K562 (cell line): ENCODE data around the gene OBSCN. TPM values are rescaled to one million over a fixed set of nuclear protein-coding genes. Genes with fewer than 3 reads are reported as not detected.

Experiments used
- ATF3 ChIP-seq, 2 experiments: fragments of 450-650 bp in 1 of 2; sonication (generic) in 1 of 2; formaldehyde crosslinking in 1 of 2; IDR thresholded peaks in 1 of 2; conservative IDR thresholded peaks in 1 of 2; 2 replicates each; pipeline versions ENCODE4 v1.6.1 to v1.8.1; 2016 to 2023; ENCODE audit warnings: mild to moderate bottlenecking in 2 of 2, moderate library complexity in 2 of 2, inconsistent platforms in 1 of 2, missing genetic modification reagents in 1 of 2
- JUNB ChIP-seq: fragments of 450-650 bp; formaldehyde crosslinking; conservative IDR thresholded peaks from 2 replicates; pipeline ENCODE4 v1.4.0; 2020; ENCODE audit warnings: mild to moderate bottlenecking
- MAFK ChIP-seq: IDR thresholded peaks from 2 replicates; pipeline ENCODE4 v1.6.1; 2011; ENCODE audit warnings: low read length, improper control_type of control experiment
- POLR2G ChIP-seq: fragments of 200-400 bp; formaldehyde crosslinking; IDR thresholded peaks from 2 replicates; pipeline ENCODE4 v1.6.1; 2017; ENCODE audit warnings: low read depth, mild to moderate bottlenecking, antibody characterized with exemption, low read length, moderate library complexity
- RBM15 ChIP-seq: fragments of 200-400 bp; formaldehyde crosslinking; IDR thresholded peaks from 2 replicates; pipeline ENCODE4 v1.6.1; 2018; ENCODE audit warnings: mild to moderate bottlenecking, low read length, moderate library complexity; ENCODE audit not compliant: insufficient read depth
- ZFP91 ChIP-seq: sonication (generic); formaldehyde crosslinking; IDR thresholded peaks from 2 replicates; pipeline ENCODE4 v1.8.0; 2022; ENCODE audit warnings: mild to moderate bottlenecking, missing genetic modification reagents
- ZNF134 ChIP-seq: fragments of 250-450 bp; sonication (Bioruptor Pico); conservative IDR thresholded peaks from 2 replicates; pipeline ENCODE4 v1.4.0; 2020
- ZNF324 ChIP-seq: fragments of 250-450 bp; sonication (Bioruptor Pico); IDR thresholded peaks from 2 replicates; pipeline ENCODE4 v1.4.0; 2020; ENCODE audit warnings: mild to moderate bottlenecking
- ZNF584 ChIP-seq: fragments of 200-800 bp; sonication (Bioruptor generic); IDR thresholded peaks from 2 replicates; pipeline ENCODE4 v1.6.1; 2016; ENCODE audit warnings: low read depth, mild to moderate bottlenecking, missing genetic modification characterization, missing compliant biosample characterization
- polyA plus RNA-seq, 8 experiments: library from polyadenylated mRNA; depleted of rRNA in 4 of 8; stranded (reverse) in 5 of 8; unstranded in 3 of 8; fragments of >200 nt; fragmentation: Nextera tagmentation in 2 of 8; fragmentation: Illumina TruSeq in 1 of 8; extraction: Ambion mirVana in 2 of 8; extraction: Trizol in 1 of 8; gene quantifications; 2 replicates each; pipeline versions ENCODE4 v1.2.1 to v1.2.3, GENCODE V29; 2011 to 2014; ENCODE audit warnings: inconsistent platforms in 1 of 8, missing spikeins in 1 of 8
- total RNA-seq, 7 experiments: library from RNA; depleted of rRNA in 6 of 7; stranded (reverse); fragments of >200 nt in 6 of 7; fragmentation: Illumina TruSeq in 2 of 7; extraction: Trizol in 2 of 7; gene quantifications; 2 replicates each; pipeline versions ENCODE4 v1.2.1 to v1.2.3, GENCODE V29; 2011 to 2021; ENCODE audit warnings: low replicate concordance in 1 of 7
- TF ChIP-seq, protein P1 (sequence below): sonication (generic); formaldehyde crosslinking; IDR thresholded peaks from 2 replicates; pipeline ENCODE4 v1.8.1; 2023; ENCODE audit warnings: mild to moderate bottlenecking, missing genetic modification reagents

OBSCN gene
- total and polyA plus RNA-seq, 9 of the 15 experiments (the other 6 are each of a cell fraction or from before 2014, with no cell fraction given) = 0.18 to 19.7 (median 3.6) TPM

DNA sequence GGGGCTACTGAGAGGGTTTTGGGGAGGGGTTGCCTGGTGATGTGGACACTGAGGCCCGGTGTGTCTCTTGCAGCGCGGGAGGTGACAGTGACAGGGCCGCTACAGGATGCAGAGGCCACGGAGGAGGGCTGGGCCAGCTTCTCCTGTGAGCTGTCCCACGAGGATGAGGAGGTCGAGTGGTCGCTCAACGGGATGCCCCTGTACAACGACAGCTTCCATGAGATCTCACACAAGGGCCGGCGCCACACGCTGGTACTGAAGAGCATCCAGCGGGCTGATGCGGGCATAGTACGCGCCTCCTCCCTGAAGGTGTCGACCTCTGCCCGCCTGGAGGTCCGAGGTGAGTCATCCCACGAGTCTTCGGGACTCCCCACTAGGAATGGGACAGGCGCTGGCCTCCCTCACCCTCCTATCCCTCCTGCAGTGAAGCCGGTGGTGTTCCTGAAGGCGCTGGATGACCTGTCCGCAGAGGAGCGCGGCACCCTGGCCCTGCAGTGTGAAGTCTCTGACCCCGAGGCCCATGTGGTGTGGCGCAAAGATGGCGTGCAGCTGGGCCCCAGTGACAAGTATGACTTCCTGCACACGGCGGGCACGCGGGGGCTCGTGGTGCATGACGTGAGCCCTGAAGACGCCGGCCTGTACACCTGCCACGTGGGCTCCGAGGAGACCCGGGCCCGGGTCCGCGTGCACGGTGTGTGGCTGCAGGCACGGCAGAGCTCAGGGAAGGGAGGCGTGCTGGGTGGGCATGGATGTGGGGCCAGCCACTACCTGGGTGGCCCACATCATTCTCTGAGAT lies 72.5 kb downstream of the OBSCN start (continued):
- TF ChIP-seq, protein P1, sequence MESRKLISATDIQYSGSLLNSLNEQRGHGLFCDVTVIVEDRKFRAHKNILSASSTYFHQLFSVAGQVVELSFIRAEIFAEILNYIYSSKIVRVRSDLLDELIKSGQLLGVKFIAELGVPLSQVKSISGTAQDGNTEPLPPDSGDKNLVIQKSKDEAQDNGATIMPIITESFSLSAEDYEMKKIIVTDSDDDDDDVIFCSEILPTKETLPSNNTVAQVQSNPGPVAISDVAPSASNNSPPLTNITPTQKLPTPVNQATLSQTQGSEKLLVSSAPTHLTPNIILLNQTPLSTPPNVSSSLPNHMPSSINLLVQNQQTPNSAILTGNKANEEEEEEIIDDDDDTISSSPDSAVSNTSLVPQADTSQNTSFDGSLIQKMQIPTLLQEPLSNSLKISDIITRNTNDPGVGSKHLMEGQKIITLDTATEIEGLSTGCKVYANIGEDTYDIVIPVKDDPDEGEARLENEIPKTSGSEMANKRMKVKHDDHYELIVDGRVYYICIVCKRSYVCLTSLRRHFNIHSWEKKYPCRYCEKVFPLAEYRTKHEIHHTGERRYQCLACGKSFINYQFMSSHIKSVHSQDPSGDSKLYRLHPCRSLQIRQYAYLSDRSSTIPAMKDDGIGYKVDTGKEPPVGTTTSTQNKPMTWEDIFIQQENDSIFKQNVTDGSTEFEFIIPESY (CRISPR knock-in tag) = peak; percentile 86
- TF ChIP-seq JUNB = no peak
- no peak for TF ChIP-seq ZNF584 (CRISPR knock-in tag)
- TF ChIP-seq ZFP91 (CRISPR knock-in tag) = no peak
- no peak for TF ChIP-seq ZNF324
- no peak for TF ChIP-seq MAFK
- TF ChIP-seq RBM15 = no peak
- TF ChIP-seq ZNF134 (CRISPR knock-in tag) = no peak
- TF ChIP-seq POLR2G = 0 out of 2 replicates have a peak, but pooled peaks have one; percentile 16
- TF ChIP-seq ATF3 (IDR thresholded peaks at IDR 0.05) = 0 out of 2 replicates have a peak, but pooled peaks have one; percentile 9
- TF ChIP-seq ATF3 (CRISPR knock-in tag; conservative IDR thresholded peaks at IDR 0.05) = no peak
